Ureter (tissue), 1 donor: ENCODE results near the gene SNCB. TPM values are rescaled to one million over a fixed set of nuclear protein-coding genes. Genes with fewer than 3 reads are reported as not detected.
A peak's percentile ranks its signal among the peaks of the same experiment; 100 is the strongest.

Experiments
- DNase-seq: peaks from one replicate; pipeline ENCODE4 v3.0.0-alpha.2; 2020; ENCODE audit warnings: low spot score
- total RNA-seq: library from RNA; stranded (reverse); gene quantifications from one replicate; pipeline ENCODE4 v1.2.4, GENCODE V29; 2023
- donor health status: DM: yes; HTN: yes; CAD: no.

SNCB gene
- total RNA-seq, 1 donor from 2014 or later: not detected

DNA sequence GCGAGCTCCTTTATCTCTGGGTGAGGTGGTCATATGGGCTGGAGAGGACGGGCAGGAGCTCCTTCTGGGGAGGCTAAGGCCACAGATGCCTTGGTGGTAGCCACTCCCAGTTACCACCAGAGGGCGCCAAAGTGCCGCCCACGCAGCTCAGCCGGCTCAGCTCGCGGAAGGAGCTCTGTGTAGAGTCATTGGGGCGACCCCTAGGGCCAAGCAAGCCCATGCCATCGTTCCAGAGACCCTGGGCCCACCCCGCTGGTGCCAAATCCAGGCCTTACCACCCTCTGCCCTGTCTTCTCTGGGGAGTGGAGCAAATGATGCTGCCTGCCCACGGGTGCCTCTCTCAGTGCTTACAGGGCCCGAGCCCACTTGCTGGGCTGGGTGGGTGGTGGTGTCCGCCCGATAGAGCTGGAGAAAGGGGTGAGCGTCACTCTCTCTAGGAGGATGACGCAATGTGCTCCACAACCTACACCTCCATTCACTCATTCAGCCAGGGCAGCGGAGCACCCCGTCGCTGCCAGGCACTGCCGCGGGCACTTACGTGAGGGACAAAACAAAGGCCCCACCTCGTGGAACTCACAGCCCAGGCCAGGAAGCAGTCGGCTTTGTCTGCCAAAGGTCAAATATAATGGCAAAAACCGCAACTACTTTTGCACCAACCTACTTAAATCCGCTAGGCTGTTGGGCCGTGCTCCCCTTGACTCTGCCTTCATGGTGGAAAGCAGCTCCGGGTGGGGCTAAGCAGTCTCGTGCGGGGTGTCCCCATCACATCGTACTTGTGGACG, 30.7 kb upstream of the SNCB start:
- peak; percentile 73 for DNase-seq

DNA sequence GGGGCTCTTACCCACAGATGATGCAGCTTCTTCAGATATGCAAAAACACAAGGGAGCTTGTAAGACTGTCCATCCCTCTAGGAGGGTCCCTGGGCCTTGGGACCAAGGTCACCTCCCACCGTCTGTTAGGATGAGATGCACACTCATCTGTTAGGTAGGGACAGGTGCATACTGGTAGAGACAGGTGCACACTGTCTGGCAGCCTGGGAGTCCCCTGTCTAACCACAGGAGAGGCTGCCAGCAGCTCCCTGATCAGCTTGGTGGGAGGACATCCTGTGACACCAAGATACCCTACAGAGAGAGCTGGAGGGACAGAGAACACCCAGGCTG, 30.2 kb upstream of the SNCB start:
- DNase-seq: no peak

DNA sequence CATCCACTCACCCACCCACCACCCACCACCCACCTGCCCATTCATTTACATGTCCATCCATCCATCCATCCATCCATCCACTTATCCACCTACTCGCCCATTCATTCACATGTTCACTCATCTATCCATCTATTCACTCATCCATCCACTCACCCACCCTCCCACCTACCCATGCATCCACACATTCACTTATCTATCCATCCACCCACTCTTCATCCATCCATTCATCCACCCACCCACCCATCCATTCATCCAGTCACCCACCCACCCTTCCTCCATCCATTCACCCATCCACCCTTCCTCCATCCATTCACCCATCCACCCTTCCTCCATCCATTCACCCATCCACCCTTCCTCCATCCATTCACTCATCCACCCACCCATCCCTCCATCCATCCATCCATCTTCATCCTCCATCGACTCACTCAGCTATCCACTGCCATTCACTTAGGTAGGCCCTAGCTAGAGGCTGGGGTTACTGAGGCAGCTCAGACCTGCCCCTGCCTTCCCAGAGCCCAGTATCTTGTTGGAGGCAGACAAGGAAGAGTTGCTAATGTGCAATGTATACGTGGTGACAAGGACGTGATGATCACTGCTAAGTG, 29.6 kb upstream of the SNCB start:
- no peak for DNase-seq

DNA sequence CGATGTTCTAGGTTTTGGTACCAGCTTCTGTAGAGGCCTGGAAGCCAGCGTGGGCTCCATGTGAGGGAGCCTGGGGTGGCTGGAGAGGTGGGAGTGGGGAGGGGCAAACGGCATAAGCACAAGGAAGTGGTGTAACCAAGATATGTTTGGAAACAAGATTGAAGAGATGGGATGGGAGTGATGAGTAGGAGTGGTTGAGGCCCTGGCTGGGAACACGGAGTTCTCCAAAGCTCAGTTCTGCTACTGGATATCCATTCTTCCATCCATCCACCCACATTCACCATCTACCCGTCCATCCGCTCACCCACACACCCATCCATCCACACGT, 29.1 kb upstream of the SNCB start:
- DNase-seq: no peak

DNA sequence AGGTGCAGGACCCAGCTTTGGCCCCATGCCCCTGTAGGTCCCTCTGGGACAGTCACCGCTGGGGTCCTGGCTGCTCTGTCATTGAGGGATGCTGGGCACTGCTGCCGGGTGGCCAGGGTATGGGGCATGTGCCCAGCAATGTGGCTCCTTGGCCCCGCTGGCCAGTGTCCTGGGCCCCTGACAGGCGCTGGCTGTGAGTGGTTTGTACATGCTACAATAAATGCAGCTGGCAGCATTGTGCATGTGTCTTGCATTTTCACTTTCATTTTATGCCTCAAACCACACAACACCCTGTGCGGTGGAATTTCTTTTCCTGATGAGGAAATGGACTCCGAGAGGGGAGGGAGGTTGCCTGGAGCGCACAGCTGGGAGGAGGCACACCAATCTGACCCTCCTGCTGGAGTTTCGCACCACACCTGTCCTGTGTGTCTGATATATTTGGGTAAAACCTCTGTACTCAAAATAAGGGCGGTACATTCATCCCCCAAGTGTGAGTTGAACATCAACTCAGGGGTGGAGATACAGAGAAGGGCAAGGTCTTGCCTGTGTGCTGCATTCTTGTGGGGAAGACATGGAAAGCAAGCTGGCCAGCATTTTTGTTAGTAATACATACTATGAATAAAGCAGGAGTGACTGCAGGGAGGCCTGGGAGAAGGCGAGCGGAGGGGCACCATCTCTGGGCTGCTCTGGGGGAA, 28.6 kb upstream of the SNCB start:
- peak; percentile 64 for DNase-seq

DNA sequence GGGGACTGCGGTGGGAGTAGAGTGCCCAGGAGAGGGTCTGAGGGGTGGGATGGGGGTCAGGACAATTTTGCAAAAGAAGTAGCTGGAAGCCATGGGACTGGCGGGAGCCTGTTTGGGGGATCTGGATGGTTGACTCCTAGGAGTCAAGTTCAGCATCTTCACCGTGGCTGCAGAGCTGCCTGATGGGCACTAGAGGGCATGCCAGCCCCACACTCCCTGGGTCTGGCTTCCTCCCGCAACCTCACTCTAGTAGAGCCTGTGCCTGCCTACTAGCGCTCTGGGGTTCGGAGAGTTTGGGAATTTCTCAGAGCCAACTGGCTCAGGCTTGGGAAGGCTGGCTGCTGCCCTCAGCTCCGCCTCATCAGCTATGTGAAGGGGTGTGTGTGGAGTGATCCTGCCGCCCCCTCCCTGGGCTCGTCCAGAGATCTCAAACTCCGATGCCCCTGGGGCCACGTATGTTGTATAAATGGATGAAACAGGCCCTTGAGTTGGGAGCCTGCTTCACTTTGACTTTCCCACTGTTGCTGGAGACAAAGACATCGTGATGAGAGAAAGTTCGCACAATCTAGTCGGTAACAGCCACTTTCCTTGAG, 27.8 kb upstream of the SNCB start:
- peak; percentile 68 for DNase-seq

DNA sequence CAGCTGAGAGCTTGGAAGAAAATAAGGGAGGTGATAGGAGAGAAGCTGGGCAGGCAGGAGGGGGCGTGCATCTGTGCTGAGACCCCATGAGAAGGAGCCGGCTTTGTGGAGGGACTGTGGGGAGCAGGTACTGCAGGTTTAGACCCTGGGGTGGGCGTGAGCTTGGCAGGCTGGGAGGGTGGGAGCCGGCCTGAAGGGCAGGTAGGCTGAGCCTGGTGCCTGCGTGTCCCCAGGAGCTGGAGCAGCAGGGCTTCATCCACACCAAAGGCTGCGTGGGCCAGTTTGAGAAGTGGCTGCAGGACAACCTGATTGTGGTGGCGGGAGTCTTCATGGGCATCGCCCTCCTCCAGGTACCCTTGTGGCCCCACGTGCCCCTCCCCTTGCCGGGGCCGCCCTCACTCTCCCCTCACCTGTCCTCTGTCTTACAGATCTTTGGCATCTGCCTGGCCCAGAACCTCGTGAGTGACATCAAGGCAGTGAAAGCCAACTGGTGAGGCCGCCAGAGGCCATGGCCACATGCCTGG, 26.2 kb upstream of the SNCB start:
- DNase-seq: no peak

DNA sequence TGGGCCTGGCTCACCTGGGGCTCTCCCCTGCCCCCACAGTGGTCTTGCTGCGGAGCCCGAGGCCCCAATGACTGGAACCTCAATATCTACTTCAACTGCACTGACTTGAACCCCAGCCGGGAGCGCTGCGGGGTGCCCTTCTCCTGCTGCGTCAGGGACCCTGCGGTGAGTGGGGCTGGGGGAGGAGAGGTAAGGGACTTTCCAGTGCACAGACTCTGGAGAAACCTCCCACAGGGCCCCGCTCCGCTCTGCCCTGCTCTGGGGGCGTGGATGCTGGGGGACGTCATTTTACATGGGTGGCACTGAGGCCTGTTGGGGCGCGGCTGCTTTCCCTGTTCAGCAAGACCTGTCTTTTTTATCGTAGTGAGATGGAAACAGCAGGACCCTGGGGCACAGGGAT, 24.5 kb upstream of the SNCB start:
- DNase-seq: no peak

DNA sequence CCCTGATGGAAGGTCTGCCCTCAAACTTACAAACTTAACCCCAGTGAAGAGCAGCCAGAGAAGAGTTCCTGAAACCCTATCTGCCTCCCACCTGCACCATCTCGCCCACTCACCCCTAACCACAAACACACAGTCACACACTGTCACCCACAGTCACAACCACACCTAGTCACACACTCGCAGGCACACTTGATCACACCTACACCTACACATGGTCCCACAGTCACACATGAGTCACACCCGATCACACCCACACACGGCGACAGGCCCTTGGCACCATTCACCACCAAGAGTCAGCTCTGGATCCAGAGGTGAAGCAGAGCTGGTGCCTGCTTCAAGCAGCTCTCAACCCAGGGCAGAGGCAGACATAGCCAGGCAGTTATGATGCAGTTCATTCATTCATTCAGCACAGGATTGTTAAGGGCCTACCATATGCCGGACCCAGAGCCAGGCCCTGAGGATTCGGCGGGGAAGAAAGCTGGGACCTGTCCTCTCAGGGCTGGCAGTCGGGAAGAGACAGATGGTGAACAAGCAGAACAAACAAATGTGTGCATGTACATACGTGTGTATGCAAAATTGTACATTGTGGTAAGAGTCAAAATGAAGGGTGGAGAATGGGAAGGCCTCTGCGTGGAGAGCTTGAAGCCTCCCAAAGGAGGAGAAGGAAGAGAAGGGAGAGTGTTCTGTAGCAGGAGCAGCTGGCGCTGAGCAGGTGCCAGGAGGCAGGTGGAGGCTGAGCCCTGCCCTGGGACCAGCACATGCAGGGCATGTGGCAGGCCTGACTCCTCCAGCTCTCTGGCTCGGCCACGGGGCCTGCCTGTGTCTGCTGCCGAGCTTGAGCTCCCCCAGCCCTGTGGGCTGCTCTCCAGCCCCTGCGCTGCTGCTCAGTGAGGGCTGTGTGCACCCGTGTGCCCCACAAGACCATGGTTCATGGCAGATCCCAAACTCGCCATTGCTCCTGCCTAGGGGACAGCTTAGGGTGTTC, 23.4 kb upstream of the SNCB start:
- DNase-seq: no peak

DNA sequence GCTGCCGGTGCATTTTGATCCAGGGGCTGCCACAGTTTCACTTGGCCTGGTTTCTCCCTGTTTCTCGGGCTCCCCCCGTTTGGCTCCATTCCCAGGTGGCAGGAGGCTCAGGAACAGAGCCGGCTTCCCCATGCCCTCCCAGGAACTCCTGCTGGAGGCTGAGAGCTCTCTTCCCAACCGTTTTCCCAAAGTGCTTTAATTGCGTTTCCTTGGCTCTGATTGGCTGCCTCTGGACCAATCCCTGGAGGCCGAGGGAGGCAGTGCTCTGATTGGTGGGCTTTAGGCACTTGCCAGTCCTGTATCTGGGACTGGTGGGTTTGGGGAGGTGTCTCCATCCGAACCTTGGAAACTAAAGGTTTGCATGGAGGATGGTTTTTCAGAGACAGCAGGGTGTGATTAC, 21.8 kb upstream of the SNCB start:
- no peak for DNase-seq

DNA sequence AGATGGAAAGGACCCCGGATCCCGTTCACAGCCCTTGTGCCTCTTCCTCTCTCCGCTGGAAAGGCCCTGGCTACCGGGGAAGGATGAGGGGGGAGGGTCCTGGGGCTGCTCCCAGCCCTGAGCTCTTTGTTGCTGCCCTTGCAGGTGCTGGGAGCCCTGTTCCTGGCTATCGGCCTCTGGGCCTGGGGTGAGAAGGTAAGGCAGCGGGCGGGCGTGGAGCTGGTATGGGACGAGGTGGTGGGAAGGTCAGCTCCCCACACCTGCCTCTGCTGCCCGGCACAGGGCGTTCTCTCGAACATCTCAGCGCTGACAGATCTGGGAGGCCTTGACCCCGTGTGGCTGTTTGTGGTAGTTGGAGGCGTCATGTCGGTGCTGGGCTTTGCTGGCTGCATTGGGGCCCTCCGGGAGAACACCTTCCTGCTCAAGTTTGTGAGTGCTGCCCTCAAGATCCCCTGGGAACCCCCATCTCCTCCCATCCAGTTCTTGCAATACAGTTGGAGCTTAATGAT, 21.2 kb upstream of the SNCB start:
- no peak for DNase-seq

DNA sequence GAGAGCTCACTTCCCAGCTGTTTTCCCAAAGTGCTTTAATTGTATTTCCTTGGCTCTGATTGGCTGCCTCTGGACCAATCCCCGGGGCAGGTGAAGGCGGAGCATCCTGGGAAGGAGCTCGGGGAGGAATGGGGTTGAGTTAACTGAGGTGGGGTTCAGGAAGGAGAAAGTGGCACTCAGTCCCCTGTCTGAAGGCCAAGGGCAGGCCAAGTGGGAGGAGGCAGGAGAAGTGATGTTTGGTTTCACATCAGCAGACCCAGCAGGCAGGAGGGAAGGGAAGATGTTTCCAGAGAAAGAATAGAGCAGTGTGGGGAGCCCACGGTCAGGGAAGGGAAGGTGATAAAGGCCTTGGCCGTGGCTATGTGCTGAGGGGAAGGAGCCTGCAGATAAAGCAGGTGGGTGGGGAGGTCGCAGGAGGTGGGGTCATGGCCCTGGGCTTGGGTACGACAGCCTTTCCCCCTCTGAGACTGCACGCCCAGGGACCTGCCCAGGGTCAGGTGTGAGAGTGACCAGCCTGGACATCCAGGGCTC, 20.1 kb upstream of the SNCB start:
- no peak for DNase-seq

DNA sequence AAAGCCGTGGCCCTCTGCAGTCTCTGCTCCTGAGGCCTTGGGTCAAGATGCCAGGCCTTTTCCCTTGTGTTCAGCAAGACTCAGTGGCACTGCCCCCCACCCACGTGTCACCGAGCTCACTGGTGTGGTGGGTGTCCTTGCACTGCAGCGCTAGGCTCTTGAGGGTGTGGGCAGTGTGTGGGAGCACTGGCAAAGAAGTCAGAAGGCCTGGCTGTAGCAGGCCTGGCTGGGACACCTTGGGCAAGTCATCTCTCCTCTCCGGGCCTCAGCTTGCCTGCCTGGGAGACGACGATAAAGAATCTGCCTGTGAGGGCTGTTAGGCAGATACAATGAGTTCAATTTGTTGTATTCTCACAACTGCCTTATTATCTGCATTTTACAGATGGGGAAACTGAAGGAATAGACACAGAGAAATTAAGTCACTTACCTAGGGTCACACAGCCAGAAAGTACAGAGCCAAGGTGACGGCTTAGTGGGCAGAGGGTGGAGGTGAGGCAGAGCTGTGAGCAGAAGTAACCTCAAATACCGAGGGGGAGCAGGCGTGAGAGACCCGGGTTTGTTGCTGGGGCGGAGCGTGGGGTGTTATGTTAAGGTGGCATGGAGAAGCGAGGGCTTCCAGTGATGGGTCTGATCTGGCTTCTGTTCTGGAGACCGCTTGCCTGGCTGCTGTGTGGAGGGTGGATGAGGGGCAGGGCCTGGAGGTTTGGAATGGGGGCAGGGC, 18.3 kb upstream of the SNCB start:
- no peak for DNase-seq

DNA sequence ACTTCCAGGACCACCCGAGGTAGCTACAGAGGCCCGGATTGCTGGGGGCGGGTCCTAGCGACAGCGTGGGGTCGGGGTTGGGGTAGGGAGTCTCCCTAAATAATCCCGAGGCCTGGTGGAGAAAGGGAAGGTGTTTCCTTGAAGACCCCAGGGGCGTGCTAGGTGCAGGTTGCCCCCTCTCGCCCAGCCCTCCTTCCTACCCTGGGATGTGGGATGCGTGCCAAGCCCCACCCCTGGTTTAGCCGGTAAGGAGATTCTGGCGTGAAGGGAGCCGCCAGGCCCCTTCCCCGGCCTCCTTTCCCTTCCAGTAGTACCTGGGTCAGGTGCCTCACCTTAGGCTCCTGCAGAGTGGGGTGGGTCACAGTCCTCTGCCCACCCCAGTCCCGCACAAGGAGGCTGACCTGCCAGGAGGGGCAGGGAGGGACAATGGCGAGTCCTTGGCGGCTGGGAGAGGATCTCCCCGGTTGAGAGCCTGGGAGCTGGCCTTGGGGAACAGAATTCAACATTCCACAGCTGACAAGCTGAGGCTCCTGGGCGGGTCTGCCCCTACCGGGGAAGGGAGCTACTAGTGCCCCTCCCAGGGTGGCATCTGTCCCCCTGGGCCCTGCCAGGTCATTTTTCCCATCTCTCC, 17.6 kb upstream of the SNCB start:
- peak; percentile 67 for DNase-seq

DNA sequence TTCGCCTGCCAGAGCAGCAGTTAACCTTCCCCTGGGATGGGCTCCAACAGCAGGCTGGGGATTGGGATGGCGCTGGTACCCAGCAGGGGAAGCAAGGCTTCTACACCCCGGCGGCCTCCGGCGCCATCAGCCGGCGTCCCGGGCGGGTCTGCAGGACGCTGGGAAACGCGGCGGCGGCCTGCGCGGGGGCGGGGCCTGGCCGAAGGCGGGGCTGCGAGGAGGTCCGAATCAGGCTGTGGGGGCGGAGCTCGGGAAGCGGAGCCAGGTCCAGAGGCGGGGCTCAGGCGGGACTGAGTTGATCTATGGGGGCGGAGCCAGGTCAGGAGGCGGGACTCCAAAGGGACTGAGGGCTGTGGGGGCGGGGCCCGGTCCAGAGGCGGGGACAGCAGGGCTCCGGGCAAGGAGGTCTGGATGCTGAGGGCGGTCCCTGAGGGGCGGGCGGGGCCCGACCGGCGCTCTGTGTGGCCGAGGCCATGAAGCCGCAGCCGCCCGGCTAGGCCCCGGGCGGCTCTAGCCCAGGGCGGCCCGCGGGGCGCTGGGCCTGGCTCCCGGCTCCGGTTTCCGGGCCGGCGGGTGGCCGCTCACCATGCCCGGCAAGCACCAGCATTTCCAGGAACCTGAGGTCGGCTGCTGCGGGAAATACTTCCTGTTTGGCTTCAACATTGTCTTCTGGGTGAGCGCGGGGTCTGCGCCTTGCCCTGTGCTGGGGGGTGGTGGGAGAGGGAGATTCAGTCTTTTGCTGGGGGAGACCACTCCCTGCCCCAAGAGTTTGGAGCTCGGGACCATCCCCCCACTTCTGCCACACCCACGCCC, 16.9 kb upstream of the SNCB start, which contains the start of gene TSPAN17:
TSS of gene TSPAN17 (plus strand) at position 455 of the 813 bp plus-strand sequence. CDS start at position 587, 132 bp downstream.
- DNase-seq: peak; percentile 100

DNA sequence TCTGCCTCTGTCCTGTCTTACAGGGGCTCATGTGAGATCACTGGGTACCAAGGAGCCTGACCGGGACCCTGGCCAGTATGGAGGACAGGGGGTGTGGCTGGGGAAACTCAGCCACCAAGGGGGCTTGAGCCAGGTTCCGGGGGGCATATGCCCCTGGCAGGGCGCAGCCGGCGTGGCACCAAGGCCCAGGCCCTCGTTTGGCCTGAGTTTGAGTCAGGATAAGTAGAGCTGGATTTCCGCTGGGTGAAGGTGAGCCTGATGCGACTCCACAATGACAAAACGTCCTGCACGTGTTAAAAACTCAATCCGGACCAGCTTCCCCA, 16.3 kb upstream of the SNCB start:
- no peak for DNase-seq

DNA sequence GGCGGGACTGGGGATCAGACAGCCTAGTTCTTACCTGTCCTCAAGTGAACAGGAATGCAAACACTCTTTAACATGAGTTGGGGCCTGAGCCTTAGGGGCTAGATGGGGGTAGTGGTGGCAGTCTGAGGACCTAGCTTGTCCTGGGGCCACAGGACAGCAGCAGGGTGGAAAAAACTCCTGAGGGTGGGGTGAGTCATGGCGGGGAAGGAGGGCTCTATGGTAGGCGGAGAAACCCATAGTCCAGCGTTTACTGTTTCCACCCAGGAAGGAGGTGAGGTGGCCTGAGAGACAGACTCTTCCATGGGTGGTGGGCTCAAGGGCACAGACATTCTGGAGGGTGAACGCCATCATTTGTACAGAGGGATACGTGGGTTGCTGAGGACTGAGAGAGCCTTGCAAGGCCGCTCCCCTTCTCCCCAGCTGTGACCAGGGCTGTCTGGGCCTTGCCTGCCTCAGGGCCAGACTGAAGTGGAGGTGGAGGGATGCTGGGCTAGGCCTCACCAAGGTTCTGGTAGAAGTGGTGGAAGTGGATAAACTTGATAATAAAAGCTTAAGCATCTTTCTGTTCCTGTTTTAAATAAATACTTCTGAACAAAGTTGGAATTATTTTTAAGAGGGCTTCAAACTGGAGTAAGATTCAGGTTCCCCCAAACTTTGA, 15.8 kb upstream of the SNCB start:
- DNase-seq: no peak

DNA sequence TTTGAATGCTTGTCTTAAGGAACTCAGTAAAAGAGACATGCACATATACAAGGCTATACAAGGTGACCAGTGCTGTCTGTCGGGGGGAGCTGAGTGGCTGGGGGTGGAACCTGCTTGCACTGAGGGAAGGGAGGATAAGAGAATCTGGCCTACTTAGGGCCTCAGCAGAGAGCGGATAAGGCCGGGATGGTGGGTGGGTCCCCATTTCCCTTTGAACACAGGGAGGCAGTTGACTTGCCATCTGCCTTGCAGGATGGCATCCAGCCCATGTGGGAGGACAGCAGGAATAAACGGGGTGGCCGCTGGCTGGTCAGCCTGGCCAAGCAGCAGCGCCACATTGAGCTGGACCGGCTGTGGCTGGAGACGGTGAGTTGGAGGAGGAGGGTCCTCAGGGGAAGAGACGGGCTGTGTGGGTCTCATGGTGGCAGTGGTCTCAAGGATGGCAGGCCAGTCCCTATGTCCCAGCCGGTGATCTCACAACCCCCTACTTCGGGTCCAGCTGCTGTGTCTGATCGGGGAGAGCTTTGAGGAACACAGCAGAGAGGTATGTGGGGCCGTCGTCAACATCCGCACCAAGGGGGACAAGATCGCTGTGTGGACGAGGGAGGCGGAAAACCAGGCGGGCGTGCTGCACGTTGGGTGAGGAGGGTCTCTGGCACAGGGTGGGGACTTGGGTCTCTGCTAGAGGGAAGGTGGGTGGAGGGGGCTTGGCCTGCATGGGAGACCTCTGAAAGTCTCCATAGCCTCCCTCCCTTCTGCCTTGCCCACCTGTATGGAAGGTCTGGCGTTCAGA, 14.7 kb upstream of the SNCB start:
- DNase-seq: no peak
